K562 (cell line): ENCODE measurements around the gene PFAS. TPM values are rescaled to one million over a fixed set of nuclear protein-coding genes. Genes with fewer than 3 reads are reported as not detected.

ENCODE experiments used
- ATAC-seq: fragments of 200-7000 bp; cut with Tn5 transposase; 3 replicates; pipeline ENCODE4 v1.9.1; 2020; ENCODE audit warnings: moderate library complexity
- BruUV-seq: library from RNA; stranded (reverse); fragments of 400-500 nt; replicated peaks from 2 replicates; lab custom pipeline; 2021; lab: Mats Ljungman, UMichigan
- CTCF ChIA-PET: fragments of 300-600 bp; formaldehyde crosslinking; extraction: SDS; loops from one replicate; lab custom pipeline; 2021; ENCODE audit warnings: low intra/inter-chr PET ratio; lab: Yijun Ruan, JAX
- POLR2A ChIA-PET: fragments of 300-600, 350-650 bp; sonication (Branson Sonifier 250); formaldehyde crosslinking; extraction: SDS; loops from one replicate; lab custom pipeline; 2021; ENCODE audit warnings: antibody characterized with exemption, inconsistent platforms; lab: Yijun Ruan, JAX
- DNase-seq, 4 experiments: peaks; one replicate each; pipeline versions ENCODE4 v3.0.0 to v3.0.0-alpha.2; 2011 to 2018; ENCODE audit warnings: low spot score in 3 of 4, mixed read lengths in 3 of 4; ENCODE audit errors: extremely low read depth in 1 of 4
- FAIRE-seq: peaks from 2 replicates; lab custom pipeline; 2011; peaks lifted over from hg19 to GRCh38; lab: Jason Lieb, UNC
- H2AFZ ChIP-seq: 2 replicates; pipeline ENCODE4 v1.6.0; 2011; ENCODE audit warnings: low read depth, low read length, control low read depth, inconsistent platforms
- H3K27ac ChIP-seq: fragments of 200-600 bp; 3 replicates; pipeline ENCODE4 v1.8.0; 2011; ENCODE audit warnings: low read depth, mild to moderate bottlenecking, control low read depth, inconsistent platforms, low read length, moderate library complexity, mixed read lengths; ENCODE audit errors: extremely low read depth
- H3K27me3 ChIP-seq, 2 experiments: fragments of 300-600 bp in 1 of 2; 2 replicates in 1 of 2; 3 replicates in 1 of 2; pipeline versions ENCODE4 v1.6.0 to v1.8.0; 2011; ENCODE audit warnings: inconsistent platforms in 2 of 2, low read length in 2 of 2, mild to moderate bottlenecking in 1 of 2, mixed read lengths in 1 of 2, moderate library complexity in 1 of 2; ENCODE audit not compliant: control insufficient read depth in 2 of 2, insufficient read depth in 2 of 2
- H3K36me3 ChIP-seq: fragments of 300-600 bp; 3 replicates; pipeline ENCODE4 v1.8.0; 2011; ENCODE audit warnings: mild to moderate bottlenecking, low read length, inconsistent platforms; ENCODE audit not compliant: control insufficient read depth, insufficient read depth
- H3K4me1 ChIP-seq, 2 experiments: fragments of 200-600 bp in 1 of 2; replicated peaks in 1 of 2; 2 replicates in 1 of 2; 3 replicates in 1 of 2; pipeline versions ENCODE4 v1.5.1 to v1.8.0; 2011; ENCODE audit warnings: inconsistent platforms in 2 of 2, low read length in 2 of 2, mild to moderate bottlenecking in 1 of 2, mixed read lengths in 1 of 2, moderate library complexity in 1 of 2; ENCODE audit not compliant: control insufficient read depth in 2 of 2, insufficient read depth in 2 of 2
- H3K4me2 ChIP-seq: 2 replicates; pipeline ENCODE4 v1.6.1; 2011; ENCODE audit warnings: low read length, control low read depth, inconsistent platforms, mixed read lengths; ENCODE audit not compliant: insufficient read depth
- H3K4me3 ChIP-seq: fragments of 200-600 bp; sonication (generic), shearing (Covaris generic); 2 replicates; pipeline ENCODE4 v1.5.1; 2016; ENCODE audit warnings: control low read depth, inconsistent platforms
- H3K79me2 ChIP-seq: fragments of 200-600 bp; 3 replicates; pipeline ENCODE4 v1.8.0; 2011; ENCODE audit warnings: low read length, inconsistent platforms; ENCODE audit not compliant: control insufficient read depth, insufficient read depth
- H3K9ac ChIP-seq, 2 experiments: 2 replicates each; pipeline versions ENCODE4 v1.6.0 to v1.6.1; 2011; ENCODE audit warnings: low read depth in 2 of 2, low read length in 2 of 2, control low read depth in 1 of 2, inconsistent platforms in 1 of 2, mild to moderate bottlenecking in 1 of 2, mixed read lengths in 1 of 2; ENCODE audit not compliant: insufficient read depth in 1 of 2
- H3K9me1 ChIP-seq: one replicate; pipeline ENCODE4 v1.6.0; 2011; ENCODE audit warnings: inconsistent platforms, mild to moderate bottlenecking, low read length, moderate library complexity; ENCODE audit not compliant: control insufficient read depth, insufficient read depth
- H3K9me3 ChIP-seq: replicated peaks from 2 replicates; pipeline ENCODE4 v1.5.1; 2011; ENCODE audit warnings: low read depth, low read length, inconsistent platforms; ENCODE audit not compliant: control insufficient read depth, insufficient read depth
- H4K20me1 ChIP-seq: replicated peaks from 2 replicates; pipeline ENCODE4 v1.6.1; 2011; ENCODE audit warnings: low read length, inconsistent platforms, mixed read lengths; ENCODE audit not compliant: control insufficient read depth, insufficient read depth
- CAMTA2 ChIP-seq: fragments of 250-450 bp; sonication (Bioruptor Pico); conservative IDR thresholded peaks from 2 replicates; pipeline ENCODE4 v1.5.1; 2022
- FIP1L1 ChIP-seq: fragments of 200-400 bp; formaldehyde crosslinking; IDR thresholded peaks from 2 replicates; pipeline ENCODE4 v1.6.1; 2018; ENCODE audit warnings: mild to moderate bottlenecking, low read depth, low read length; ENCODE audit not compliant: poor library complexity, severe bottlenecking
- HDAC6 ChIP-seq: IDR thresholded peaks from 2 replicates; pipeline ENCODE4 v1.6.1; 2012; ENCODE audit warnings: low read depth, mild to moderate bottlenecking, control low read depth, inconsistent platforms, low read length, moderate library complexity
- HMG20B ChIP-seq: fragments of 250-450 bp; sonication (Bioruptor Pico); IDR thresholded peaks from 2 replicates; pipeline ENCODE4 v1.5.0; 2021; ENCODE audit warnings: mild to moderate bottlenecking
- LARP7 ChIP-seq: fragments of 450-650 bp; IDR thresholded peaks from 2 replicates; pipeline ENCODE4 v1.6.1; 2016
- MAFF ChIP-seq: IDR thresholded peaks from 2 replicates; pipeline ENCODE4 v1.6.1; 2012; ENCODE audit warnings: low read length, improper control_type of control experiment
- RFX5 ChIP-seq: IDR thresholded peaks from 2 replicates; pipeline ENCODE4 v1.6.1; 2011; ENCODE audit warnings: low read depth, mild to moderate bottlenecking, improper control_type of control experiment, low read length
- SP1 ChIP-seq: sonication (generic); formaldehyde crosslinking; IDR thresholded peaks from 2 replicates; pipeline ENCODE4 v1.8.1; 2022; ENCODE audit warnings: mild to moderate bottlenecking, missing genetic modification reagents
- U2AF1 ChIP-seq: fragments of 200-400 bp; formaldehyde crosslinking; optimal IDR thresholded peaks from 2 replicates; pipeline ENCODE3; 2017; ENCODE audit warnings: mild to moderate bottlenecking, low read depth, low read length, moderate library complexity
- ZBTB1 ChIP-seq: sonication (generic); formaldehyde crosslinking; IDR thresholded peaks from 2 replicates; pipeline ENCODE4 v1.8.1; 2023; ENCODE audit warnings: missing genetic modification reagents, low read depth, mild to moderate bottlenecking, borderline replicate concordance
- ZBTB2 ChIP-seq: fragments of 450-650 bp; IDR thresholded peaks from 2 replicates; pipeline ENCODE4 v1.6.1; 2016; ENCODE audit warnings: antibody characterized with exemption
- ZNF124 ChIP-seq: sonication (generic); formaldehyde crosslinking; IDR thresholded peaks from 2 replicates; pipeline ENCODE4 v1.8.1; 2022; ENCODE audit warnings: missing genetic modification reagents
- ZNF253 ChIP-seq: fragments of 250-450 bp; sonication (Bioruptor Pico); conservative IDR thresholded peaks from 2 replicates; pipeline ENCODE4 v1.6.1; 2021; ENCODE audit warnings: mild to moderate bottlenecking
- WGBS: fragments of 100-300 bp; shearing (Covaris generic); methylation state at CpG from one replicate; pipeline ENCODE4 v1.1.6; 2016; ENCODE audit warnings: low coverage, mixed read lengths; ENCODE audit not compliant: insufficient coverage; ENCODE audit errors: missing lambda C conversion rate; 5-methylcytosine and 5-hydroxymethylcytosine counted together
- in situ Hi-C: fragments of 300-500 bp; cut with MboI; formaldehyde crosslinking; loops from 4 replicates; pipeline ENCODE4 v1.15.0; 2018; ENCODE audit warnings: inconsistent platforms, mixed read lengths
- intact Hi-C: fragments of 100-400 bp; cut with micrococcal nuclease; formaldehyde crosslinking; loops from 2 replicates; pipeline ENCODE4 v1.14.2; 2022
- polyA plus RNA-seq, 8 experiments: library from polyadenylated mRNA; depleted of rRNA in 4 of 8; stranded (reverse) in 5 of 8; unstranded in 3 of 8; fragments of >200 nt; fragmentation: Nextera tagmentation in 2 of 8; fragmentation: Illumina TruSeq in 1 of 8; extraction: Ambion mirVana in 2 of 8; extraction: Trizol in 1 of 8; gene quantifications; 2 replicates each; pipeline versions ENCODE4 v1.2.1 to v1.2.3, GENCODE V29; 2011 to 2014; ENCODE audit warnings: inconsistent platforms in 1 of 8, missing spikeins in 1 of 8
- total RNA-seq, 7 experiments: library from RNA; depleted of rRNA in 6 of 7; stranded (reverse); fragments of >200 nt in 6 of 7; fragmentation: Illumina TruSeq in 2 of 7; extraction: Trizol in 2 of 7; gene quantifications; 2 replicates each; pipeline versions ENCODE4 v1.2.1 to v1.2.3, GENCODE V29; 2011 to 2021; ENCODE audit warnings: low replicate concordance in 1 of 7
- TF ChIP-seq, protein P1 (sequence below): sonication (generic); formaldehyde crosslinking; IDR thresholded peaks from 2 replicates; pipeline ENCODE4 v1.8.0; 2023; ENCODE audit warnings: missing genetic modification reagents, mild to moderate bottlenecking, borderline replicate concordance

The PFAS gene
- total and polyA plus RNA-seq, 9 of the 15 experiments (the other 6 are each of a cell fraction or from before 2014, with no cell fraction given): 11.6 to 131 (median 43.9) TPM

DNA sequence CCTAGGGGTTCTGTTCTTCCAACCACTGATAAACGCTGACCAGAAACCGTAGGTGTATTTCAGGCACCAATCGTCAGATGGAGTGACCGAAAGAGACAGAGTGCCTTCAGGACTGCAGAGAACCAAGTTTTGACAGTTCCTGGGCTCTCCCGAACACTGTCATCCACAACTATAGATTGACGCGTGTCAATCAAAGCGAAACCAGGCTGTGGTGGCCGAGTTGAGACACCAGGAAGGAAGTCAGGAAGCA lies 26.8 kb upstream of the PFAS start (continued):
- TF ChIP-seq SP1 (CRISPR knock-in tag) (no peak), CAMTA2 (CRISPR knock-in tag) (no peak), U2AF1 (no peak), ZNF253 (CRISPR knock-in tag) (no peak), ZNF124 (no peak), LARP7 (no peak), RFX5 (no peak), ZBTB1 (CRISPR knock-in tag) (no peak), ZBTB2 (no peak), HMG20B (CRISPR knock-in tag) (no peak)

DNA sequence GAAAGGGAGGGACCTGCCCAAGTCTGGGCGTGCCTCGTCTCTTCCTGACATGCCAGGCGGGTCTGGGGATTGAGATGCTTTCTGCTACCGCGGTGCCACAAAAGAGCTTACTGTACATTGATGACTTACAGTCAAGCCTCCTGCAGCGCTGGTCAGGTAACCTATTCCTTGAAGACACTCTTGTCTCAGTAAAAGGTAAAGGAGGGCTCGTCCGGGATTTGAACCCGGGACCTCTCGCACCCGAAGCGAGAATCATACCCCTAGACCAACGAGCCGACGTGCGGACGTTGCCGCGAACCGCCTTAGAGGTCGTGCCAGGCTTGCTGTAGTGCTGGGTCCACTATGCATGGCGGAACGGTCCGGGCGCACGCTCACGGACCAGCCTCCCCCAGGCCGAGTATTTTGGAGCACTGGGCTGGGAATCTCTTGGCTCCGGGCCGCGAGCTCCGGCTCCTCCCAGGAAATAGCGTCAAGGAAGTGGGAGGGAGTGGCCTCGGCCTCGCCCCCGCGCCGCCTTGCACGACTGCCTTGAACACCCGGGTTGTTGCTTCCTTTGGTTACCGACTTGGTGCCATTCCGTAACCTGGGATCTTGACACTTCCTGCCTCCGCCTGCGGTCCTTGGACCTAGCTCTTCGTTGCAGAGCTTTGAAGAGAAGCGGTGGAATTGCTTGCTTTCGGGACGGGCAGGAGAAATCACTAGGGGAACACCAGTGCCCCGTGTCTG lies 26.3 kb upstream of the PFAS start:
- Histone ChIP-seq H2AFZ (peak overlapping the region; percentile 95), H3K4me3 (peak overlapping the region; percentile 60), H3K36me3 (peaks cover 8% of the 10 kb centered on the region; the same call in 2 of the 3 replicates), H3K27ac (peak overlapping the region; percentile 91), H3K9me1 (no peaks in the 10 kb centered on the region), H3K4me2 (peak overlapping the region; percentile 99), H3K9me3 (no peaks in the 10 kb centered on the region), H3K79me2 (no peaks in the 10 kb centered on the region), H4K20me1 (peaks cover 5% of the 10 kb centered on the region), H3K9ac (peak overlapping the region; percentile 91 to 92), H3K27me3 (no peaks in the 10 kb centered on the region), H3K4me1 (peaks cover 27 to 30% of the 10 kb centered on the region in 2 experiments; a peak in 4 of 5 replicates)
- FAIRE-seq (peak; percentile 40), ATAC-seq (peak; percentile 54), DNase-seq (peak; percentile 50 to 90 (median 60))
- ChIA-PET CTCF (no interaction called here), POLR2A (interaction anchor here (0.6 to 7.5 kb wide), 13 partner anchors 12 to 119 kb away, joined by 3 to 89 read pairs (median 3); partner anchors contain the start of gene AURKB)
- BruUV-seq: no TSS peak
- in situ Hi-C loops (loop anchor here (5.0 kb wide), 1 partner anchor 100 kb away; the partner anchor contains the start of gene HES7), intact Hi-C loops (loop anchor here (2.0 to 10.0 kb wide), 2 partner anchors 78 to 162 kb away; partner anchors contain the start of gene RPL26)
- WGBS: 2% methylated on average over 29 of the region's 49 CpGs
- TF ChIP-seq FIP1L1: peak; percentile 44
- TF ChIP-seq HDAC6: no peak
- TF ChIP-seq, protein P1, sequence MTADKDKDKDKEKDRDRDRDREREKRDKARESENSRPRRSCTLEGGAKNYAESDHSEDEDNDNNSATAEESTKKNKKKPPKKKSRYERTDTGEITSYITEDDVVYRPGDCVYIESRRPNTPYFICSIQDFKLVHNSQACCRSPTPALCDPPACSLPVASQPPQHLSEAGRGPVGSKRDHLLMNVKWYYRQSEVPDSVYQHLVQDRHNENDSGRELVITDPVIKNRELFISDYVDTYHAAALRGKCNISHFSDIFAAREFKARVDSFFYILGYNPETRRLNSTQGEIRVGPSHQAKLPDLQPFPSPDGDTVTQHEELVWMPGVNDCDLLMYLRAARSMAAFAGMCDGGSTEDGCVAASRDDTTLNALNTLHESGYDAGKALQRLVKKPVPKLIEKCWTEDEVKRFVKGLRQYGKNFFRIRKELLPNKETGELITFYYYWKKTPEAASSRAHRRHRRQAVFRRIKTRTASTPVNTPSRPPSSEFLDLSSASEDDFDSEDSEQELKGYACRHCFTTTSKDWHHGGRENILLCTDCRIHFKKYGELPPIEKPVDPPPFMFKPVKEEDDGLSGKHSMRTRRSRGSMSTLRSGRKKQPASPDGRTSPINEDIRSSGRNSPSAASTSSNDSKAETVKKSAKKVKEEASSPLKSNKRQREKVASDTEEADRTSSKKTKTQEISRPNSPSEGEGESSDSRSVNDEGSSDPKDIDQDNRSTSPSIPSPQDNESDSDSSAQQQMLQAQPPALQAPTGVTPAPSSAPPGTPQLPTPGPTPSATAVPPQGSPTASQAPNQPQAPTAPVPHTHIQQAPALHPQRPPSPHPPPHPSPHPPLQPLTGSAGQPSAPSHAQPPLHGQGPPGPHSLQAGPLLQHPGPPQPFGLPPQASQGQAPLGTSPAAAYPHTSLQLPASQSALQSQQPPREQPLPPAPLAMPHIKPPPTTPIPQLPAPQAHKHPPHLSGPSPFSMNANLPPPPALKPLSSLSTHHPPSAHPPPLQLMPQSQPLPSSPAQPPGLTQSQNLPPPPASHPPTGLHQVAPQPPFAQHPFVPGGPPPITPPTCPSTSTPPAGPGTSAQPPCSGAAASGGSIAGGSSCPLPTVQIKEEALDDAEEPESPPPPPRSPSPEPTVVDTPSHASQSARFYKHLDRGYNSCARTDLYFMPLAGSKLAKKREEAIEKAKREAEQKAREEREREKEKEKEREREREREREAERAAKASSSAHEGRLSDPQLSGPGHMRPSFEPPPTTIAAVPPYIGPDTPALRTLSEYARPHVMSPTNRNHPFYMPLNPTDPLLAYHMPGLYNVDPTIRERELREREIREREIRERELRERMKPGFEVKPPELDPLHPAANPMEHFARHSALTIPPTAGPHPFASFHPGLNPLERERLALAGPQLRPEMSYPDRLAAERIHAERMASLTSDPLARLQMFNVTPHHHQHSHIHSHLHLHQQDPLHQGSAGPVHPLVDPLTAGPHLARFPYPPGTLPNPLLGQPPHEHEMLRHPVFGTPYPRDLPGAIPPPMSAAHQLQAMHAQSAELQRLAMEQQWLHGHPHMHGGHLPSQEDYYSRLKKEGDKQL (CRISPR knock-in tag): no peak
- no peak for TF ChIP-seq MAFF
